Body of pancreas (tissue), 4 donors: Measurements from ENCODE around the gene ARHGEF2.

ENCODE experiments used
- POLR2A ChIP-seq, 3 donors: fragments of 450-650 bp; IDR thresholded peaks; one replicate each; pipeline ENCODE4 v1.6.1; 2016; ENCODE audit warnings: antibody characterized with exemption in 3 of 3, mild to moderate bottlenecking in 2 of 3
- TF ChIP-seq, protein P1 (sequence below), 7 experiments: fragments of 450-650 bp in 4 of 7; fragments of 200-600 bp in 3 of 7; sonication (generic) in 3 of 7; IDR thresholded peaks; one replicate each; pipeline ENCODE4 v1.5.1; 2016 to 2019; ENCODE audit warnings: antibody characterized with exemption in 7 of 7

DNA sequence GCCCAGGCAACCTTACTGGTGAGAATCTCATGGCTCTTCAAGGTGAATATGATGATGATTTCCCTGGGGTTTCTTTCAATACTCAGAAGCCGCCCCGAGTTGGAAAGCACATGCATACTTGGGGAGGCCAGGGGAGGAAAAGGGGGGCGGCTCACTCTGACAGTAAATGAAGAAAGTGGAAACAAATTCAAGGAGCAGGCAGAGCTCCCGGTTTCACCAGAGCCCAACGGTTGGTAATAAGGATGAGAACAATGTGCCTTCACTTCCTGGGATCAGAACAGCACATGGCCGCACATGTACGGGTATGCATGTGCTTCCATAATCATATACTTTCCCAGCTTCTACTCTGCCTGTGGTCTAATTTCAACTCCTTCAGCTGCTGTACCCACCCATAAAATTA lies 3.8 kb upstream of the ARHGEF2 start:
- no peak for TF ChIP-seq POLR2A (IDR thresholded peaks at IDR 0.05)
- TF ChIP-seq, protein P1, sequence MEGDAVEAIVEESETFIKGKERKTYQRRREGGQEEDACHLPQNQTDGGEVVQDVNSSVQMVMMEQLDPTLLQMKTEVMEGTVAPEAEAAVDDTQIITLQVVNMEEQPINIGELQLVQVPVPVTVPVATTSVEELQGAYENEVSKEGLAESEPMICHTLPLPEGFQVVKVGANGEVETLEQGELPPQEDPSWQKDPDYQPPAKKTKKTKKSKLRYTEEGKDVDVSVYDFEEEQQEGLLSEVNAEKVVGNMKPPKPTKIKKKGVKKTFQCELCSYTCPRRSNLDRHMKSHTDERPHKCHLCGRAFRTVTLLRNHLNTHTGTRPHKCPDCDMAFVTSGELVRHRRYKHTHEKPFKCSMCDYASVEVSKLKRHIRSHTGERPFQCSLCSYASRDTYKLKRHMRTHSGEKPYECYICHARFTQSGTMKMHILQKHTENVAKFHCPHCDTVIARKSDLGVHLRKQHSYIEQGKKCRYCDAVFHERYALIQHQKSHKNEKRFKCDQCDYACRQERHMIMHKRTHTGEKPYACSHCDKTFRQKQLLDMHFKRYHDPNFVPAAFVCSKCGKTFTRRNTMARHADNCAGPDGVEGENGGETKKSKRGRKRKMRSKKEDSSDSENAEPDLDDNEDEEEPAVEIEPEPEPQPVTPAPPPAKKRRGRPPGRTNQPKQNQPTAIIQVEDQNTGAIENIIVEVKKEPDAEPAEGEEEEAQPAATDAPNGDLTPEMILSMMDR (IDR thresholded peaks at IDR 0.05), result no peak
